Activated CD8-positive, alpha-beta memory T cell treated with anti-CD3 and anti-CD28 coated beads for 1 hour (primary cell): ENCODE data around the gene PARP14.
"Not testable (repeated sequence)": the region's sequence is repeated elsewhere in the genome, so short reads cannot be mapped to it uniquely, and the experiment has no call there.

Experiments used
- DNase-seq, 2 donors: peaks; one replicate each; pipeline ENCODE4 v3.0.0-alpha.2; 2020; ENCODE audit warnings: low read depth in 1 of 2; ENCODE audit errors: extremely low read depth in 1 of 2

The PARP14 gene, protein sequence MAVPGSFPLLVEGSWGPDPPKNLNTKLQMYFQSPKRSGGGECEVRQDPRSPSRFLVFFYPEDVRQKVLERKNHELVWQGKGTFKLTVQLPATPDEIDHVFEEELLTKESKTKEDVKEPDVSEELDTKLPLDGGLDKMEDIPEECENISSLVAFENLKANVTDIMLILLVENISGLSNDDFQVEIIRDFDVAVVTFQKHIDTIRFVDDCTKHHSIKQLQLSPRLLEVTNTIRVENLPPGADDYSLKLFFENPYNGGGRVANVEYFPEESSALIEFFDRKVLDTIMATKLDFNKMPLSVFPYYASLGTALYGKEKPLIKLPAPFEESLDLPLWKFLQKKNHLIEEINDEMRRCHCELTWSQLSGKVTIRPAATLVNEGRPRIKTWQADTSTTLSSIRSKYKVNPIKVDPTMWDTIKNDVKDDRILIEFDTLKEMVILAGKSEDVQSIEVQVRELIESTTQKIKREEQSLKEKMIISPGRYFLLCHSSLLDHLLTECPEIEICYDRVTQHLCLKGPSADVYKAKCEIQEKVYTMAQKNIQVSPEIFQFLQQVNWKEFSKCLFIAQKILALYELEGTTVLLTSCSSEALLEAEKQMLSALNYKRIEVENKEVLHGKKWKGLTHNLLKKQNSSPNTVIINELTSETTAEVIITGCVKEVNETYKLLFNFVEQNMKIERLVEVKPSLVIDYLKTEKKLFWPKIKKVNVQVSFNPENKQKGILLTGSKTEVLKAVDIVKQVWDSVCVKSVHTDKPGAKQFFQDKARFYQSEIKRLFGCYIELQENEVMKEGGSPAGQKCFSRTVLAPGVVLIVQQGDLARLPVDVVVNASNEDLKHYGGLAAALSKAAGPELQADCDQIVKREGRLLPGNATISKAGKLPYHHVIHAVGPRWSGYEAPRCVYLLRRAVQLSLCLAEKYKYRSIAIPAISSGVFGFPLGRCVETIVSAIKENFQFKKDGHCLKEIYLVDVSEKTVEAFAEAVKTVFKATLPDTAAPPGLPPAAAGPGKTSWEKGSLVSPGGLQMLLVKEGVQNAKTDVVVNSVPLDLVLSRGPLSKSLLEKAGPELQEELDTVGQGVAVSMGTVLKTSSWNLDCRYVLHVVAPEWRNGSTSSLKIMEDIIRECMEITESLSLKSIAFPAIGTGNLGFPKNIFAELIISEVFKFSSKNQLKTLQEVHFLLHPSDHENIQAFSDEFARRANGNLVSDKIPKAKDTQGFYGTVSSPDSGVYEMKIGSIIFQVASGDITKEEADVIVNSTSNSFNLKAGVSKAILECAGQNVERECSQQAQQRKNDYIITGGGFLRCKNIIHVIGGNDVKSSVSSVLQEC (N-terminal part only)

DNA sequence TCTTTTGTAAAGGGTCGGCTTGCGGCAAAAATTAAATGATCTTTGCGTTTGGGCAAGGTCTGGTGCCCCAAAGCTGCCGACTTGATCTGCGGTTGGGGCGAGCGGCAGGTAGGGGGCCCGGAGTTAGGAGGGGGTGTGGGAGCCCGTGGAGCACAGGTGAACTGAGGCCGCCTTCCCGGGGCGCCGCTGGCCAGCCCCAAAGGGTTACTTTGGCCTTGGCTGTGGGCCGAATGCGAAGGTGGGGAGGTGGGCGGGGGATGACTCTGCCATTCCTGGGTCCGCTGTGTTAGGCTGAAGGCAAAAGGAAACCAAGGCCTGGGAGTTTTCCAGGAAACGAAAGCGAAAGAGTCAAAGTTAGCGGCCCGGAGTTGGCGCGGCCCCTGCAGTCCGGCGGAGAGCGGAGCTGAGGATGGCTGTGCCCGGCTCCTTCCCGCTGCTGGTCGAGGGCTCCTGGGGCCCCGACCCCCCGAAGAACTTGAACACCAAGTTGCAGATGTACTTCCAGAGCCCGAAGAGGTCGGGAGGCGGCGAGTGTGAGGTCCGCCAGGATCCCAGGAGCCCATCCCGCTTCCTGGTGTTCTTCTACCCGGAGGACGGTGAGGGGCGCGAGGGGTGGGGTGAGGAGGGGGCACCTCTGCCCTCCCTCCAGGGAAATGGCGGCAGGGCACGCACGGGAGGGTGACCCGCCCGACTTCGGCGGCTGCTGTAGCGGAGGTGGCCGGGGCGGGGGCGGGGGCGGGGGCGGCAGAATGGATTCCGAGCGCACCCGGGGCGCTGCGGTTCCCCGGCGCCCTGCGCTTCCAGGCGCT, at the start of gene PARP14:
TSS of gene PARP14 (plus strand) at position 365 of the 809 bp plus-strand sequence. CDS start at position 410, 45 bp downstream.
- peak; percentile 3 to 40 for DNase-seq

- no peak for DNase-seq
These were observed 44.9 kb upstream of the PARP14 start for GRCh38 chr3:122635789-122636188.

- no peak for DNase-seq
These were observed 43.9 kb upstream of the PARP14 start for GRCh38 chr3:122636697-122637096.

DNA sequence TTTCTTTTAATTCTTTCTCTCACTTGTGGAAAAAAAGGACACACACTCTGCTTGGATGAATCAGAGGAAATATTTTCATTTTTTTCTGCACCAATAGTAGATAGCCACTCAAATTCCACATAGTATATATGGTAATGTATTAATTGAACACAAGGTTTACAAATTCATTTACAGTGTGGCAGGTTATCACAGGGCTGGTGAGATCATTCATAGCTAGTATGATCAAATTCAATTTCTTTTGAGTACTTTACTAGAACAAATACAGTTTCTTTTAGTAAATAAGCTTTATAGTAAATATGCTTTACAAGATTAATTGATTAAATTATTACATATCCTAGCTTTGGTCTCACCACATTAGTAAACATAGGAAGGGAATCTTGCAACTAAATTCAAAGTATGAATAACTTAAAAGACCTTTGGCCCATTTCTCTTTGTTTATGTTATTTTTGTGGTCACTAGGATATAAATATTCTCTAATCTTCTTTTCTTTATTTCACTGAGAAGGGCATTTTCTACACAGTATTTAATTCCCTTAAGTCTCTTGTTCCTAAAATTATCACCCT, 40.1 kb upstream of the PARP14 start:
- no peak for DNase-seq

GRCh38 chr3:122642935-122643334, 37.7 kb upstream of the PARP14 start:
- DNase-seq: no peak

DNA sequence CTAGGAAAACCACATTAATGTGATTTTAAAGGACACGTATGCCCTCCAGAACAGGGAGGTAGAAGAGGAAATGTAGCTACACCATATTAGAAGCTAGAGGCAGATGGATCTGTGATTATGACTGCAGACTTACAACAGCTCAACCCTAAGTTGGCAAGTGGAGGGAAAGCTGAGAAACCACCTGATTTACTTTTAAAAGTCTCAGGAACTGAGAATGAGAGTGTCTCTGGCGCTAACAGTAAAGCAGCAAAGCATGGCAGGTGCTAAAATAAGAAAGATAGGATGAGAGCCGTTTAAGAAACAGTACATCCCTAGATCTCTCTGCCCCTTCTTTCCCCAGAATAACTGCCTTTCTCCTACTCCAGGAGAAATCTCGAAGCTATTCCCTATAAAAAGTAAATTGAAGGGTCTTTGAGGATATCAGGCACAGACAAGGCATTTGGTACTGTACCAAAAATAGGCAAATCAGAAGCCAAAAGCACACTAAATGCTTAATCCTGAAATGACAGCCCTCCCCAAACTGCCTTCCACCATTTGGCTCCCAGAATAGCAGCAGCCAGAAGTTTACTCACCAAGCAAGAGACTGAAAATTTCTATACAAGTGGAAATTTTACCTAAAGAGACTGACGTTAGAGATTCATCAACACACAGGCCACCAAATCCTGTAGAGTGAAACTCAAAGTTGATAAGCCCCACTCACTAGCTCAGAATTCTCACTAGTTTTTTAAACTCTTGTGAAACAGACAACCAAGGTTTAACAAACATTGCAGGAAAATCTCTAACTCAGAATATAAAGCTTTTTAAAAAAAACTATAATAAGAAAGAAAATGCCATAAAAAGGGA, 34.3 kb upstream of the PARP14 start:
- DNase-seq: no peak

DNA sequence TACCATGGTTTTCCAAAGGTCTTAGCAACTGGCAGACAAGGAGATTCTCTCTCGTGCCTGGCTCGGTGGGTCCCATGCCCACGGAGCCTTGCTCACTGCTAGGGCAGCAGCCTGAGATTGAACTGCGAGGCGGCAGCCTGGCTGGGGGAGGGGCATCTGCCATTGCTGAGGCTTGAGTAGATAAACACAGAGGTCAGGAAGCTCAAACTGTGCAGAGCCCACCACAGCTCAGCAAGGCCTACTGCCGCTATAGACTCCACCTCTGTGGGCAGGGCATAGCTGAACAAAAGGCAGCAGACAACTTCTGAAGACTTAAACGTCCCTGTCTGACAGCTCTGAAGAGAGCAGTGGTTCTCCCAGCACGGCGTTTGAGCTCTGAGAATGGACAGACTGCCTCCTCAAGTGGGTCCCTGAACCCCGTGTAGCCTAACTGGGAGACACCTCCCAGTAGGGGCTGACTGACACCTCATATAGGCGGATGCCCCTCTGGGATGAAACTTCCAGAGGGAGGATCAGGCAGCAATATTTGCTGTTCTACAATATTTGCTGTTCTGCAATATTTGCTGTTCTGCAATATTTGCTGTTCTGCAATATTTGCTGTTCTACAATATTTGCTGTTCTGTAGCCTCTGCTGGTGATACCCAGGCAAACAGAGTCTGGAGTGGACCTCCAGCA, 29.3 kb upstream of the PARP14 start:
- not testable (repeated sequence) for DNase-seq

GRCh38 chr3:122651962-122652361, 28.7 kb upstream of the PARP14 start:
- DNase-seq: not testable (repeated sequence)

- not testable (repeated sequence) for DNase-seq
These were observed 22.3 kb upstream of the PARP14 start for GRCh38 chr3:122658336-122658735.

GRCh38 chr3:122660297-122660974, 20.2 kb upstream of the PARP14 start:
- DNase-seq: no peak

DNA sequence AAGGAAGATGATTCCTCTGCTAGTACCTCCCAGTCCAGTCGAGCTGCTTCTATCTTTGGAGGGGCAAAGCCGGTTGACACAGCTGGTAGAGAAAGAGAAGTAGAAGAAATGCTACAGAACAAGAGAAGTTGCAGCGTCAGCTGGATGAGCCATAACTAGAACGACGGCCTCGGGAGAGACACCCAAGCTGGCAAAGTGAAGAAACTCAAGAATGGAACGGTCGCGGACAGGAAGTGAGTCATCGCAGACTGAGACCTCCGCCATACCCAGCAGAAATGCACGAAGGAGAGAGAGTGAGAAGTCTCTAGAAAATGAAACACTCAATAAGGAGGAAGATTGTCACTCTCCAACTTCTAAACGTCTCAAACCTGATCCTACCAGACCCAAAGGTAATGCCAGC, 19.0 kb upstream of the PARP14 start:
- DNase-seq: no peak

- DNase-seq: no peak
These were observed 18.1 kb upstream of the PARP14 start for GRCh38 chr3:122662505-122662904.

DNA sequence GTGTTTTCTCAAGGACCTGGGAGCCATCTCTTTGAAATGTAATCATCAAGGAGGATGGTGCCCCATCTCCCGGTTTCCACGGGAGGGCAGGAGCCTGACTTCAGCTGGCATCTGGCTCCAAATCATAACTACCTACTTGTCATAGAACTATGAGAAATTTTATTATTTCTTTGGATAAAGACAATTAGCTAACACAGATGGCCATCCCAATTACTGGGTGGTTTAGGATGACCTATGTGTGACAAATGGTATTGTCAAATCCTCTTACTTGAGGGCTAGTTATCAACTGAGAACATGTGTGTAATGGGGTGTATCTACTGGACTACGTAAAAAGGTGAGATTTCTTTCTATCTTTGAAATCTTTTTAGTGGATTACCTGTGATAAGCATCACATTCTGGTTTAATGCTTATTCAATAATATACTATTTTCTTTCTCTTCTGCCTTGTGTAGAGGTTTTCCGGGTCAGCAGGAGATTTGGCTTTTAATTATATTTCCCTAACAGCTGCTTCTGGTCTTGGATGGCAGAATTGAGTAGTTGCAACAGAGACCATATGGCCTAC, 15.3 kb upstream of the PARP14 start:
- DNase-seq: no peak

- no peak for DNase-seq
These were observed 14.8 kb upstream of the PARP14 start for GRCh38 chr3:122665881-122666280.

DNA sequence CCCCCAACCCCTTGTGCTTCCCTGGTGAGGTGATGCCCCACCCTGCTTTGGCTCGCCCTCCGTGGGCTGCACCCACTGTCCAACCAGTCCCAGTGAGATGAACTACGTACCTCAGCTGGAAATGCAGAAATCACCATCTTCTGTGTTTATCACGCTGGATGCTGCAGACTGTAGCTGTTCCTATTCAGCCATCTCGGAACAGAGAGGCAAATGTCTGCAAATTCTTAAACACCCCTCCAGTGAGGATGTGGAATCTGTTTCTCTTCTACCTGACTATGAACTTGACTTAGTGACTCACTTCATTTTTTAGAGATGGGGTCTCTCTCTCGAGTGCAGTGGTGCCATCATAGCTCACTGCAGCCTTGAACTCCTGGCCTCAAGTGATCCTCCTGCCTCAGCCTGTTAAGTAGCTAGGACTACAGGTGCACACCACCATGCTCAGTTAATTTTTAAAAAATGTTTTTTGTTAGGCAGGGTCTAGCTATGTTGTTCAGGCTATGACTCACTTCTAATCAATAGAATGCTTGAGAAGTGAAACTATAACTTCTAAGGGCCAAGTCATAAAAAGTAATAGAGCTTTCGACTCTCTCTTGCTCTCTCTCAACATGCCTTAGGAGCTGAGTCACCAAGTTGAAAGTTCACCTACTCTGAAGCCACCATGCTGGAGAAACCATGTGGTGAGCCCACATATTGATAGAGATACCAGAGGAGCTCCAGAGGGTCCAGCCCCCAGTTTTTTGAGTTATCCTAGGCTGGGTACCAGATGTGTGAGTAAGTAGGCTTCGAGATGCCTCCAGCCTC, 11.5 kb upstream of the PARP14 start:
- no peak for DNase-seq

DNA sequence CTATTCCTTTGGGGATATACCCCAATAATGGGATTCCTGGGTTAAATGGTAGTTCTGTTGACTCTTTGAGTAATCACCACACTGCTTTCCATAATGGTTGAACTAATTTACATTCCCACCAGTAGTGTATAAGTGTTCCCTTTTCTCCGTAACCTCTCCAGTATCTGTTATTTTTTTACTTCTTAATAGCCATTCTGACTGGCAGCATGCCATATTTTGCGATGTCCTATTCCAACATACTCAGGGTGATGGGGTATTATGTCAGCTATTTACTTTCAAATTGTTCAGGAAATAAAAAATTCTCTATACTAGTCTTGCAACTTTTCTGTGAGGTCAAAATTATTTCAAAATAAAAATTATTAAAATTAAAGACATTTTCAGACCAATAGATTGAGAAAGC, 9.1 kb upstream of the PARP14 start:
- no peak for DNase-seq

DNA sequence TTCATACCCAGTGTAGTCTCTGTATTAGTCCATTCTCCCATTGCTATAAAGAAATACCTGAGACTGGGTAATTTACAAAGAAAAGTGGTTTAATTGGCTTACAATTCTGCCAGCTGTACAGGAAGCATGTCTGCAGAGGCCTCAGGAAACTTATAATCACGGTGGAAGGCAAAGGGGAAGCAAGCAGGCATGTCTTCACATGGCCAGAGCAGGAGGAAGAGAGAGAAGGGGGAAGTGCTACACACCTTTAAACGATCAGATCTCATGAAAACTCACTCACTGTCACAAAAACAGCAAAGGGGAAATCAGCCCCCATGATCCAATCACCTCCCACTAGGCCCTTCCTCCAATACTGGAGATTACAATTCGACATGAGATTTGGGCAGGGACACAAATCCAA, 6.3 kb upstream of the PARP14 start:
- no peak for DNase-seq
